ENCODE data around the gene METTL16. TPM values are rescaled to one million over a fixed set of nuclear protein-coding genes. Genes with fewer than 3 reads are reported as not detected.

The METTL16 gene
- total and polyA plus RNA-seq, 9 of the 15 experiments (the other 6 are each of a cell fraction or from before 2014, with no cell fraction given): 12.1 to 30.5 (median 19.8) TPM

DNA sequence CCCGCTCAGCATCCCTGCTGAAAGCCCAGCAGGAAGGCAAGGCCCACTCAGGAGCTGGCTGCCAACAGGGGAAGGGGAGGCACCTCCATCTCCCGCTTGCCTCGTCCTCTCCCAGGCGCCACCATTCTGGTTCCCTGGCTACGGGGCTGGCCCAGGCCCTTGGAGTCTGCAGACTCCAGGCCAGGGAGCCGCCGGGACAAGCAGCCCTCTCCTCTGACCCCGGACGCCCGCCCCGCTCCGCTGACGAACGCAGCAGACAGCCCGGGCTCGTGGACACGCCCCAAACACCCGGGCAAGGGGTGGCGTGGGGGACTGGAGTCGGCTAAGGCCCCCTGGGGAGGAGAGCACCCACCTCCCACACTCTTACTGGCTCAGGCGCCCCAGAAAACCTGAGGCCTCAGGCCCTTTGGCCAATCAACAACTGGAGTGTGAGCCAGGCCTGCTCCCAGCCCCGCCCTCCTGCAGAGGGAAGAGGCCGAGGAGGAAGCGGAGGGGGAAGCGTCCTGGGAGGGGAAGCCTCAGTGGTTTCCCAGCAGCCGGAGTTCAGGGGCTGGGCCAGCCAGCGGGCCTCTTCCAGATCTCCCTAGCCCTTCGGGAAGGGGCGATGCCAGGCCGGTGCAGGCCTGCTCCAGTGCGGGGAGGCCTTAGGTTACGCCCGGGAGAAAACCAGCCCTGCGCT is 115.0 kb downstream of the METTL16 start (continued):
- TF ChIP-seq, protein P1, sequence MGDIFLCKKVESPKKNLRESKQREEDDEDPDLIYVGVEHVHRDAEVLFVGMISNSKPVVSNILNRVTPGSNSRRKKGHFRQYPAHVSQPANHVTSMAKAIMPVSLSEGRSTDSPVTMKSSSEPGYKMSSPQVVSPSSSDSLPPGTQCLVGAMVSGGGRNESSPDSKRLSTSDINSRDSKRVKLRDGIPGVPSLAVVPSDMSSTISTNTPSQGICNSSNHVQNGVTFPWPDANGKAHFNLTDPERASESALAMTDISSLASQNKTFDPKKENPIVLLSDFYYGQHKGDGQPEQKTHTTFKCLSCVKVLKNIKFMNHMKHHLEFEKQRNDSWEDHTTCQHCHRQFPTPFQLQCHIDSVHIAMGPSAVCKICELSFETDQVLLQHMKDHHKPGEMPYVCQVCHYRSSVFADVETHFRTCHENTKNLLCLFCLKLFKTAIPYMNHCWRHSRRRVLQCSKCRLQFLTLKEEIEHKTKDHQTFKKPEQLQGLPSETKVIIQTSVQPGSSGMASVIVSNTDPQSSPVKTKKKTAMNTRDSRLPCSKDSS (IDR thresholded peaks at IDR 0.05; ENCODE audit: low read depth, partially characterized antibody): no peak
- TF ChIP-seq MTA3 (IDR thresholded peaks at IDR 0.05; ENCODE audit: borderline replicate concordance): no peak
- TF ChIP-seq HMG20B (CRISPR knock-in tag; IDR thresholded peaks at IDR 0.05): no peak
- no peak for TF ChIP-seq KLF6 (CRISPR knock-in tag; IDR thresholded peaks at IDR 0.05; ENCODE audit: borderline replicate concordance)
- TF ChIP-seq ATF7 (IDR thresholded peaks at IDR 0.05): no peak; the same call in 1 of the 2 replicates
- TF ChIP-seq ZBTB7A (IDR thresholded peaks at IDR 0.05; ENCODE audit: borderline replicate concordance, control insufficient read depth, low read depth, low read length): peak; percentile 85; the same call in 1 of the 2 replicates
- no peak for TF ChIP-seq POLR2B (IDR thresholded peaks at IDR 0.05; ENCODE audit: low read depth, partially characterized antibody)
- no peak for TF ChIP-seq CTCF (IDR thresholded peaks at IDR 0.05 in 2 of 3, conservative IDR thresholded peaks at IDR 0.05 in 1 of 3; ENCODE audit: insufficient read depth in 2 of 3, low read depth in 1 of 3, low read length in 3 of 3)
- no peak for TF ChIP-seq ZNF146 (CRISPR knock-in tag; IDR thresholded peaks at IDR 0.05; ENCODE audit: unreplicated experiment)
- TF ChIP-seq KLF10 (CRISPR knock-in tag; IDR thresholded peaks at IDR 0.05): no peak
- TF ChIP-seq ZNF347 (CRISPR knock-in tag; IDR thresholded peaks at IDR 0.05; ENCODE audit: low read depth): no peak
- TF ChIP-seq MAZ (CRISPR knock-in tag; conservative IDR thresholded peaks at IDR 0.05 in 1 of 2, IDR thresholded peaks at IDR 0.05 in 1 of 2): peak; percentile 65 to 81; a peak in 3 of 4 replicates
- TF ChIP-seq HINFP (tag; conservative IDR thresholded peaks at IDR 0.05; ENCODE audit: low read depth): no peak
- TF ChIP-seq ADNP (tag; IDR thresholded peaks at IDR 0.05): no peak
- TF ChIP-seq EP300 (IDR thresholded peaks at IDR 0.05; ENCODE audit: low read length): no peak
- no peak for TF ChIP-seq ZNF764 (CRISPR knock-in tag; IDR thresholded peaks at IDR 0.05; ENCODE audit: low read depth)
- TF ChIP-seq CTBP1 (IDR thresholded peaks at IDR 0.05; ENCODE audit: borderline replicate concordance): no peak
- no peak for TF ChIP-seq ZKSCAN8 (CRISPR knock-in tag; IDR thresholded peaks at IDR 0.05)
- TF ChIP-seq FOXP4 (CRISPR knock-in tag; IDR thresholded peaks at IDR 0.05; ENCODE audit: borderline replicate concordance): no peak
- no peak for TF ChIP-seq ZSCAN29 (IDR thresholded peaks at IDR 0.05)
- TF ChIP-seq ZNF507 (tag; conservative IDR thresholded peaks at IDR 0.05): no peak

Data from K562 (cell line).